GM12878 (cell line): Measurements from ENCODE around the gene SLC25A36. TPM values are rescaled to one million over a fixed set of nuclear protein-coding genes. Genes with fewer than 3 reads are reported as not detected.
"Not testable (repeated sequence)": the region's sequence is repeated elsewhere in the genome, so short reads cannot be mapped to it uniquely, and the experiment has no call there.

Experiments used
- ATAC-seq: fragments of 200-7000 bp; cut with Tn5 transposase; 3 replicates; pipeline ENCODE4 v1.9.1; 2020; ENCODE audit warnings: mild to moderate bottlenecking, moderate library complexity
- BruUV-seq: library from RNA; stranded (reverse); fragments of 400-500 nt; replicated peaks from 2 replicates; lab custom pipeline; 2021; lab: Mats Ljungman, UMichigan
- CTCF ChIA-PET: fragments of 300-600 bp; sonication (Branson Sonifier 250); formaldehyde crosslinking; extraction: SDS; loops from one replicate; lab custom pipeline; 2021; ENCODE audit warnings: inconsistent platforms; lab: Yijun Ruan, JAX
- POLR2A ChIA-PET: fragments of 350-600 bp; formaldehyde crosslinking; extraction: SDS; loops from one replicate; lab custom pipeline; 2021; ENCODE audit warnings: inconsistent platforms; lab: Charles Lee
- RAD21 ChIA-PET: fragments of 300-600 bp; sonication (Branson Sonifier 250); formaldehyde crosslinking; loops from one replicate; lab custom pipeline; 2023; ENCODE audit warnings: antibody characterized with exemption; ENCODE audit not compliant: unreplicated experiment; lab: Charles Lee
- SMC1A ChIA-PET: fragments of 300-600 bp; sonication (Branson Sonifier 250); formaldehyde crosslinking; loops from one replicate; lab custom pipeline; 2023; ENCODE audit not compliant: unreplicated experiment, uncharacterized antibody; lab: Charles Lee
- DNase-seq: peaks from one replicate; pipeline ENCODE4 v3.0.0-alpha.2; 2011; ENCODE audit warnings: low read depth, low spot score
- FAIRE-seq: peaks from 3 replicates; lab custom pipeline; 2011; peaks lifted over from hg19 to GRCh38; lab: Jason Lieb, UNC
- H2AFZ ChIP-seq: 2 replicates; pipeline ENCODE4 v1.6.0; 2011; ENCODE audit warnings: low read depth, low read length, control low read depth; ENCODE audit not compliant: control insufficient read depth
- H3K27ac ChIP-seq: 2 replicates; pipeline ENCODE4 v1.5.1; 2011; ENCODE audit warnings: control low read depth; ENCODE audit not compliant: control insufficient read depth, insufficient read depth
- H3K27me3 ChIP-seq, 2 experiments: replicated peaks in 1 of 2; 2 replicates each; pipeline versions ENCODE4 v1.6.0 to v1.6.1; 2011; ENCODE audit warnings: low read length in 1 of 2; ENCODE audit not compliant: control insufficient read depth in 2 of 2, insufficient read depth in 2 of 2
- H3K36me3 ChIP-seq, 2 experiments: 2 replicates each; pipeline ENCODE4 v1.5.1; 2011; ENCODE audit warnings: low read length in 1 of 2; ENCODE audit not compliant: control insufficient read depth in 2 of 2, insufficient read depth in 2 of 2
- H3K4me1 ChIP-seq: 2 replicates; pipeline ENCODE4 v1.6.1; 2011; ENCODE audit warnings: mild to moderate bottlenecking, low read length, moderate library complexity, mixed read lengths; ENCODE audit not compliant: control insufficient read depth, insufficient read depth
- H3K4me2 ChIP-seq: 2 replicates; pipeline ENCODE4 v1.6.0; 2011; ENCODE audit warnings: control low read depth; ENCODE audit not compliant: control insufficient read depth, insufficient read depth
- H3K4me3 ChIP-seq: fragments of 200-600 bp; sonication (generic); 2 replicates; pipeline ENCODE4 v1.5.1; 2016
- H3K79me2 ChIP-seq: 2 replicates; pipeline ENCODE4 v1.6.0; 2011; ENCODE audit warnings: low read length; ENCODE audit not compliant: control insufficient read depth, insufficient read depth
- H3K9ac ChIP-seq: 2 replicates; pipeline ENCODE4 v1.8.0; 2011; ENCODE audit warnings: low read length, control low read depth, mixed read lengths; ENCODE audit not compliant: control insufficient read depth, insufficient read depth
- H3K9me3 ChIP-seq: replicated peaks from 3 replicates; pipeline ENCODE4 v1.5.1; 2011; ENCODE audit warnings: mild to moderate bottlenecking, low read length; ENCODE audit not compliant: control insufficient read depth, insufficient read depth
- H4K20me1 ChIP-seq: 2 replicates; pipeline ENCODE4 v1.6.0; 2011; ENCODE audit not compliant: control insufficient read depth, insufficient read depth
- BHLHE40 ChIP-seq, 2 experiments: fragments of 450-650 bp in 1 of 2; IDR thresholded peaks; 2 replicates each; pipeline ENCODE4 v1.6.1; 2011 to 2017; ENCODE audit warnings: low read depth in 2 of 2, borderline replicate concordance in 1 of 2, improper control_type of control experiment in 1 of 2, low read length in 1 of 2, mild to moderate bottlenecking in 1 of 2
- GABPA ChIP-seq: IDR thresholded peaks from 2 replicates; pipeline ENCODE4 v1.6.1; 2014; ENCODE audit warnings: antibody characterized with exemption, low read depth, mild to moderate bottlenecking, inconsistent platforms
- KLF5 ChIP-seq: fragments of 450-650 bp; IDR thresholded peaks from 2 replicates; pipeline ENCODE4 v1.6.1; 2014; ENCODE audit warnings: mild to moderate bottlenecking; ENCODE audit not compliant: partially characterized antibody
- NFYB ChIP-seq: IDR thresholded peaks from 2 replicates; pipeline ENCODE4 v1.6.1; 2011; ENCODE audit warnings: low read depth, mild to moderate bottlenecking, low read length, improper control_type of control experiment, moderate library complexity; ENCODE audit not compliant: insufficient read depth
- RUNX3 ChIP-seq: IDR thresholded peaks from 2 replicates; pipeline ENCODE4 v1.6.1; 2012; ENCODE audit warnings: low read length, inconsistent platforms
- SMC3 ChIP-seq: IDR thresholded peaks from 2 replicates; pipeline ENCODE4 v1.6.1; 2011; ENCODE audit warnings: low read length, improper control_type of control experiment, borderline replicate concordance
- SREBF1 ChIP-seq: IDR thresholded peaks from 2 replicates; pipeline ENCODE4 v1.6.1; 2012; ENCODE audit warnings: mild to moderate bottlenecking, low read length
- SREBF2 ChIP-seq: IDR thresholded peaks from 2 replicates; pipeline ENCODE4 v1.6.1; 2012; ENCODE audit warnings: mild to moderate bottlenecking, low read length
- SUZ12 ChIP-seq: fragments of 200-600 bp; sonication (generic); IDR thresholded peaks from one replicate; pipeline ENCODE4 v1.6.1; 2018; ENCODE audit warnings: antibody characterized with exemption, mild to moderate bottlenecking; ENCODE audit not compliant: unreplicated experiment
- ZZZ3 ChIP-seq: IDR thresholded peaks from 2 replicates; pipeline ENCODE4 v1.6.1; 2011; ENCODE audit warnings: low read depth; ENCODE audit not compliant: control insufficient read depth, insufficient read length
- whole genome bisulfite sequencing: methylation state at CpG from one replicate; pipeline ENCODE4 v1.1.6; 2016; ENCODE audit warnings: low lambda C conversion rate; ENCODE audit not compliant: insufficient replicate concordance, insufficient coverage; ENCODE audit errors: missing lambda C conversion rate; 5-methylcytosine and 5-hydroxymethylcytosine counted together
- in situ Hi-C: fragments of 300-500 bp; cut with MboI; formaldehyde crosslinking; loops from 9 replicates; pipeline ENCODE4 v1.14.3; 2018; ENCODE audit warnings: mixed read lengths
- intact Hi-C: fragments of 100-400 bp; cut with micrococcal nuclease; formaldehyde crosslinking; loops from one replicate; pipeline ENCODE4 v1.14.2; 2022; ENCODE audit not compliant: unreplicated experiment
- polyA plus RNA-seq, 11 experiments: library from polyadenylated mRNA; depleted of rRNA in 4 of 11; unstranded in 6 of 11; stranded (reverse) in 5 of 11; fragments of >200 nt; fragmentation: Nextera tagmentation in 4 of 11; fragmentation: Illumina TruSeq in 1 of 11; extraction: Ambion mirVana in 4 of 11; extraction: Trizol in 1 of 11; gene quantifications; 1 replicate in 1 of 11; 2 replicates in 10 of 11; pipeline versions ENCODE4 v1.2.1 to v1.2.3, GENCODE V29; 2011 to 2016; ENCODE audit warnings: inconsistent platforms in 2 of 11, missing spikeins in 2 of 11, low read depth in 1 of 11
- total RNA-seq, 4 experiments: library from RNA; depleted of rRNA in 3 of 4; stranded (reverse); fragments of >200 nt in 3 of 4; fragmentation: Illumina TruSeq in 1 of 4; extraction: Trizol in 1 of 4; gene quantifications; 2 replicates each; pipeline versions ENCODE4 v1.2.1 to v1.2.3, GENCODE V29; 2013 to 2021
- TF ChIP-seq, protein P1 (sequence below): fragments of 450-650 bp; IDR thresholded peaks from 2 replicates; pipeline ENCODE4 v1.6.1; 2018; ENCODE audit warnings: borderline replicate concordance, mild to moderate bottlenecking; ENCODE audit not compliant: partially characterized antibody
- TF ChIP-seq, protein P2 (sequence below): IDR thresholded peaks from 2 replicates; pipeline ENCODE4 v1.6.1; 2012; ENCODE audit warnings: low read depth, low read length, improper control_type of control experiment

Gene SLC25A36
- total and polyA plus RNA-seq, 10 of the 15 experiments (the other 5 are each of a cell fraction or from before 2014, with no cell fraction given) = 13.0 to 183 (median 47.7) TPM

DNA sequence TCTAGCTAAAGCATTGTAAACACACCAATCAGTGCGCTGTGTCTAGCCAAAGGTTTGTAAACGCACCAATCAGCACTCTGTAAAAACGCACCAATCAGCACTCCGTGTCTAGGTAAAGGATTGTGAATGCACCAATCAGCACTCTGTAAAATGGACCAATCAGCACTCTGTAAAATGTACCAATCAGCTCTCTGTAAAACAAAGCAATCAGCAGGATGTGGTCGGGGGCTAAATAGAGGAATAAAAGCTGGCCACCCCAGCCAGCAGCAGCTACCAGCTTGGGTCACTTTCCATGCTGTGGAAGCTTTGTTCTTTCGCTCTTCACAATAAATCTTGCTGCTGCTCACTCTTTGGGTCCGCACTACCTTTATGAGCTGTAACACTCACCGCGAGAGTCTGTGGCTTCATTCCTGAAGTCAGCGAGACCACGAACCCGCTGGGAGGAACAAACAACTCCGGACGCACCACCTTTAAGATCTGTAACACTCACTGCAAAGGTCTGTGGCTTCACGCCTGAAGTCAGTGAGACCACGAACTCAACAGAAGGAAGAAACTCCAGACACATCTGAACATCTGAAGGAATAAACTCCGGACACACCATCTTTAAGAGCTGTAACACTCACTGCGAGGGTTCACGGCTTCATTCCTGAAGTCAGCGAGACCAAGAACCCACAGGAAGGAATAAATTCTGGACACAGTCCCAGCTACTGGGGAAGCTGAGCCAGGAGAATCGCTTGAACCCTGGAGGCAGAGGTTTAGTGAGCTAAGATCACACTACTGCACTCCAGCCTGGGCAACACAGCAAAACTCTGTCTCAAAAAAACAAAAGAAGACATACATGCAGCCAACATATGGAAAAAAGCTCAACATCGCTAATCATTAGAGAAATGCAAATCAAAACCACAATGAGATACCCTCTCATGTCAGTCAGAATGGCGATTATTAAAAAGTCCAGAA is 76.0 kb downstream of the SLC25A36 start:
- H3K4me1 ChIP-seq, H3K4me2 ChIP-seq, H2AFZ ChIP-seq, in situ Hi-C loops, H3K79me2 ChIP-seq, H3K36me3 ChIP-seq, BruUV-seq, H3K4me3 ChIP-seq, intact Hi-C loops, RAD21 ChIA-PET, H3K27ac ChIP-seq, H3K9me3 ChIP-seq, H3K27me3 ChIP-seq, H3K9ac ChIP-seq, POLR2A ChIA-PET, FAIRE-seq, DNase-seq, ATAC-seq, H4K20me1 ChIP-seq: not testable (repeated sequence)
- WGBS = 46% methylated on average over 21 of the region's 23 CpGs
- peak; percentile 20; the same call in 1 of the 2 replicates for TF ChIP-seq NFYB
- ChIA-PET SMC1A (interaction anchor here (0.8 to 1.2 kb wide), 3 partner anchors 17 to 88 kb away, joined by 3 to 4 read pairs (median 3); no protein-coding TSS in a partner anchor), CTCF (interaction anchor here (0.9 to 2.0 kb wide), 5 partner anchors 17 to 214 kb away, joined by 3 to 5 read pairs (median 5); partner anchors contain the start of gene PXYLP1)

DNA sequence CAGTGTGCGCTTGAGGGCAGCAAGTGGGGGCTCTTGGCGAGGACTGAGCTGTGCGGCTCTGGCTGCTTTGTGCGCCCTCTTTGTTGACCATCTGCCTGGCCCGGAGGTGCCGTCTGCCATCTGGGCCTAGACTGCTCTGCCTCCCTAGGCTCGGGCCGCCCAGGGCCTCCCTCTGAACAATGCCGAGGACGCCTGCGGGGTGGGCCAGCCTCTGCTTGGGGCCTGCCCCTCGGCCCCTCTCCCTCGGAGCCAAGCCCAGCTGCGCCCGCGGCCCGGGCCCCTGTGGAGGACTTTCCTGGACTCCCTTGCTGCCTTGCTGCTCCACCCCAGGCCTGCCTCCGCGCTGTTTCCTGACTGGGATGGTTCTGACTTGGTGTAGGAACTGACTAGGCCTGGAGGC is 77.6 kb downstream of the SLC25A36 start:
- no peaks in the 10 kb centered on the region for H3K4me1 ChIP-seq
- no peaks in the 10 kb centered on the region for H4K20me1 ChIP-seq
- H3K4me3 ChIP-seq = no peak overlapping the region
- TF ChIP-seq SMC3 (no peak), SUZ12 (no peak), ZZZ3 (no peak), RUNX3 (no peak), GABPA (no peak), SREBF1 (no peak), KLF5 (no peak), SREBF2 (no peak), BHLHE40 (IDR thresholded peaks at IDR 0.05; ENCODE audit: borderline replicate concordance in 1 of 2, low read depth in 2 of 2, low read length in 1 of 2) (no peak)
- TF ChIP-seq, protein P1, sequence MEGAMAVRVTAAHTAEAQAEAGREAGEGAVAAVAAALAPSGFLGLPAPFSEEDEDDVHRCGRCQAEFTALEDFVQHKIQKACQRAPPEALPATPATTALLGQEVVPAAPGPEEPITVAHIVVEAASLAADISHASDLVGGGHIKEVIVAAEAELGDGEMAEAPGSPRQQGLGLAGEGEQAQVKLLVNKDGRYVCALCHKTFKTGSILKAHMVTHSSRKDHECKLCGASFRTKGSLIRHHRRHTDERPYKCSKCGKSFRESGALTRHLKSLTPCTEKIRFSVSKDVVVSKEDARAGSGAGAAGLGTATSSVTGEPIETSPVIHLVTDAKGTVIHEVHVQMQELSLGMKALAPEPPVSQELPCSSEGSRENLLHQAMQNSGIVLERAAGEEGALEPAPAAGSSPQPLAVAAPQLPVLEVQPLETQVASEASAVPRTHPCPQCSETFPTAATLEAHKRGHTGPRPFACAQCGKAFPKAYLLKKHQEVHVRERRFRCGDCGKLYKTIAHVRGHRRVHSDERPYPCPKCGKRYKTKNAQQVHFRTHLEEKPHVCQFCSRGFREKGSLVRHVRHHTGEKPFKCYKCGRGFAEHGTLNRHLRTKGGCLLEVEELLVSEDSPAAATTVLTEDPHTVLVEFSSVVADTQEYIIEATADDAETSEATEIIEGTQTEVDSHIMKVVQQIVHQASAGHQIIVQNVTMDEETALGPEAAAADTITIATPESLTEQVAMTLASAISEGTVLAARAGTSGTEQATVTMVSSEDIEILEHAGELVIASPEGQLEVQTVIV = no peak
- TF ChIP-seq, protein P2, sequence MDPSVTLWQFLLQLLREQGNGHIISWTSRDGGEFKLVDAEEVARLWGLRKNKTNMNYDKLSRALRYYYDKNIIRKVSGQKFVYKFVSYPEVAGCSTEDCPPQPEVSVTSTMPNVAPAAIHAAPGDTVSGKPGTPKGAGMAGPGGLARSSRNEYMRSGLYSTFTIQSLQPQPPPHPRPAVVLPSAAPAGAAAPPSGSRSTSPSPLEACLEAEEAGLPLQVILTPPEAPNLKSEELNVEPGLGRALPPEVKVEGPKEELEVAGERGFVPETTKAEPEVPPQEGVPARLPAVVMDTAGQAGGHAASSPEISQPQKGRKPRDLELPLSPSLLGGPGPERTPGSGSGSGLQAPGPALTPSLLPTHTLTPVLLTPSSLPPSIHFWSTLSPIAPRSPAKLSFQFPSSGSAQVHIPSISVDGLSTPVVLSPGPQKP = no peak
- WGBS = 78% methylated on average over 19 of the region's 19 CpGs
- H3K36me3 ChIP-seq = no peaks in the 10 kb centered on the region
- no peak for ATAC-seq
- H3K27me3 ChIP-seq = no peaks in the 10 kb centered on the region; a peak in 1 of 4 replicates
- FAIRE-seq = no peak
- no peak overlapping the region for H2AFZ ChIP-seq
- H3K79me2 ChIP-seq = no peaks in the 10 kb centered on the region
- H3K27ac ChIP-seq = no peak overlapping the region
- ChIA-PET CTCF (interaction anchor here (1.3 kb wide), 1 partner anchor 19 kb away, joined by 4 read pairs; no protein-coding TSS in a partner anchor), RAD21 (no interaction called here), POLR2A (no interaction called here), SMC1A (no interaction called here)
- H3K9me3 ChIP-seq = no peaks in the 10 kb centered on the region
- intact Hi-C loops (no loop called here), in situ Hi-C loops (no loop called here)
- no peak overlapping the region for H3K9ac ChIP-seq
- no peak overlapping the region for H3K4me2 ChIP-seq
- no peak for DNase-seq
- BruUV-seq = no TSS peak
